GM11168 (cell line): ENCODE data around the gene B3GALT6.

ENCODE experiments used
- in situ Hi-C: fragments of 300-500 bp; cut with MboI; formaldehyde crosslinking; loops from one replicate; pipeline ENCODE4 v1.12.0; 2022; ENCODE audit warnings: low sequenced_read_pairs; ENCODE audit not compliant: unreplicated experiment

B3GALT6 gene

GRCh38 chr1:1215080-1215676 lies 16.9 kb upstream of the B3GALT6 start:
- in situ Hi-C loops, result no loop called here

DNA sequence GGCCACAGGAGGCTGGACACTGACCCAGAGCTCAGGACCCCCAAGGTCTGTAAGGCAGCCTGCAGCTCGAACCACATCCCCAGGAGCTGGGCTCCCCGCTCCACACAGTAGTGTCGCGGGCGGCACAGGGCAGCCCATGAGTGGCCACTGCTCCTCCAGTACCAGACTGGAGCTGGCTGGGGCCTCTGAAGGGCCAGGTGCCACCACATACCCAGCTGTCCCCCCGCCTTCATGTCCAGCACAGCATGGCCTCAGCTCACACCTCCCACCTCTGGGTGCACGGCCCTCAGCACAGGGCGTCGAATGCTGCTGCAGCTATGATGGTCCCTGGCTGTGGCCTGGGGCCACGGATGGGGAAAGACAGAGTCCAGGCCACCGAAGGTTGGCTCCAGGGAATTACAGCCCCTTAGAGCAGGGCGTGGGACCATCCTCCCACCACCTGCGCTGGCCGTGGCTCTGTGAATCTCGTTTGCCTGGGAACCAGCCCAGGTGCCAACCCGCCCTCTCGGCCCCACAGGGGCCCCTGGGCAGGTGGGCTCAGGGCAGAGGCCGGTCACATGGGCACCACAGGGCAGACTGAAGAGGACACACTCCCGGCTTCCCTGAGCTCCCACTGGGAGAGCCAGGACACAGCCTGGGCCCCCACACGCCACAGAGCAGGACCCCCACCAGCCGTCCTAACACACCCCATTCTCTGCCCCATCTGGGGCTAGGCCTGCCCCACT lies 16.0 kb upstream of the B3GALT6 start:
- in situ Hi-C loops, result no loop called here

DNA sequence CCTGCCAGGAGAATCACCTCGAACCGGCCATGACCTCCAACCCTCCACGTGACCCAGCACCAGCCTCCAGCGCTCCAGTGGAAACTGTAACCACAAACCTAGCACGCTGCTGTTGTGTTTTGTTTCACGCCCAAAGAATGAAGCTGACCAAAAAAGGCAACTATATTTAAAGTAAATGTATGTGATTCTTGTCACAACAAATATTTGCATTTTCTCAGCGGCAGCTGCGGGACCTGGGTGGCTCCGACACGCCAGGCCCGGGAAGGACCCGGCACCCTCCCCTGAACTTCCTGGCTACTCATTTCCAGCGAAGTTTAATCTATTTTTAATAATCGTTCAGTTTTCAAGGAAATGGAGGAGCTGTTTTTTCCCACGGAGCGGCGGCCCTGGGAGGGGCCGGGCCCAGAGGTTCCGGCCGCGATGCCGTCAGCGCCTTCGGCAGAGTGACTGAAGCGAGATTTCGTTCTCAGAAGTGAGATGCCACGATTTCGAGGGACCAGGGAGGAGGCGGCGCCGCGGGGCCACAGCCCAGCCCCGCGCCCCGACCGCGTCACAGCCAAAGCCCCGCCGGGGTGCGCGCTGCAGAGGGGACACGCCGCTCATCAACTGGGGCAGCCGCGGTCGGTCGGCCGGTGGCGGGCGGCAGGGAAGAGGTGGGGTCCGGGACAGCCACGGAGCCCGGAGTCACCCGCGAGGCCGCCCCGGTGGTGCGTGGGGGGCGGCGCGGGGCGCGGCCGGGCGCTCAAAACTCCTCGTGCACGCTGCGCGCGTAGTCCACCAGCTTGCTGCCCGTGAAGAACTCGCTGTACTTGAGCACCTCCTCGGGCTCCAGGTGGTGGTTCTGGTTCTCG lies 15.0 kb upstream of the B3GALT6 start:
- in situ Hi-C loops, result no loop called here

DNA sequence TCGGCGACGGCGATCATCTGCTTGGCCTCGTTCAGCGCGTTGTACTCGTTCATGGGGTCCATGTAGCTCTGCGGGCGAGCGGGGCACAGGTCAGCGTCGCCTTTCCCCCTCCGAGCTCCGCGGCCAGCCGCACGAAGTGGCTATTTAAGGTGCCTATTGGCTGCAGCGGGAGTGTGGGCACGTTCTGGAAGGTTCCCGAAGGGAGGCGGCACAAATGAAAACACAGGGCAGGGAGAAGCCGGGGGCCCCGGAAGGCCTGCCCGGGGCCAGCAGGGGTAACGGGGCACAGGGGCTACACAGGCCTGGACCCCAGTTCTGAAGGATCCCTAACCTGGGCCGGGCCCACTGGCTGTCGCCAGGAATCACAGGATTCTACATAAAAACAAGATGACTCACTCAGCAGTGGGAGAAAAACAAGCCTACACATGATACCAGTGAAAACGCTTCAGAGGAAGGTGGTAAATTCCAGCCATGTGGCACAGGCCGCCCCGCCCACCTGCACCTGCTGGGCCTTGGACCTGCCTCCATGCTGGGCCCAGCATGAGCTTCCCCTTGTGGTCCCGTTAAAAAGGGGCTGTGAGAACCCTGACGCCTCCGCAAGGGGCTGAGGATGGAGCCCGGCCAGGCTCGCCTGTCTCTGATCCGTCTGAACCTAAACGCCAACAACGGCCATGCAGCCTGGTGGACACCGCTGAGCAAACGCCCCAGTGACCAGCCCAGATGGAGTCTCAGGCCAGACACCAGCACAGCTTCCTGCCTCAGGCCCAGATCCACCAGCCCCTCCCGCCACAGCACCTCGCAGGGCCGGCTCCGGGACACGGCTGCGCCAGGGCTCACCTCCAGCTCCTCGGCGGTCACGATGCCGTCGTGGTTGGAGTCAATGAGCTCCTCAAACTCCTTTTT lies 14.2 kb upstream of the B3GALT6 start:
- in situ Hi-C loops, result no loop called here

GRCh38 chr1:1218524-1219200 lies 13.4 kb upstream of the B3GALT6 start:
- in situ Hi-C loops, result no loop called here

DNA sequence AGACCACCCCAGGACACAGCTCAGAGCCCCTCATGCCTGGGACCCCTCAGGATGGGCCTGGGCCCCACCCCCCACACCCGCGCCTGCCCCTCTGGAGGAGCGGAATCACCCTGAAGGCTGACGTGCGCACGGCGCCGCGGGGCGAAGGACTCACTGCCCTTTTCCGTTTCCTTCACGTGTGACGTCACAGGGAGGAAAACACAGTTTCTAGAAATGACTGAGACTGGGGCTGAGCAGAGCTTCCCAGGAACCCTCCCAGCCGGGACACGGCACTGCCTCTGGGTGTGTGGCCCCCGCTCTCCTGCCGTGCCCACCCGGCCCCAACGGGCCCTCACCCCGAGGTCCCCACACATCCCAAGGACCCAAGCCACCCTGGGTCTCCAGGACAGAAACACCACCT lies 12.7 kb upstream of the B3GALT6 start:
- in situ Hi-C loops, result no loop called here

DNA sequence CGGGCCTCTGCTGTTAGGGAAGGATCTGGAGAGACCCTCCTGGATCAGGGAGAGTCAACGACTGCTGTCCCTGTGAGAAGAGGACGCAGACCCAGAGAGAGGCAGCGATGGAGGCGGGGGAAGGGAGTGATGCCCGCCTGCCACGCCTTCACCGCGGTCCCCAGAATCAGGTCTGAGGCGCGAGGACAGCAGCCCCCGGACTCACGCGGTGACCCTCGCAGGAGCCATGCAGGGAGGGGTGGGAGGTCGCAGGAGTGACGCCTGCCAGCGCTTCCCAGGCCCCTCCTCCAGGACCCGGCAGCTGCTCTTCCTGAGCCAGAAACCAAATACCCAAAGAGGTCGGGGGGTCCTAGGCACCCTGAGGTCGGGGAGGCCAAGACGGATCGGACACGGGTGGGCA lies 11.8 kb upstream of the B3GALT6 start:
- in situ Hi-C loops, result no loop called here

DNA sequence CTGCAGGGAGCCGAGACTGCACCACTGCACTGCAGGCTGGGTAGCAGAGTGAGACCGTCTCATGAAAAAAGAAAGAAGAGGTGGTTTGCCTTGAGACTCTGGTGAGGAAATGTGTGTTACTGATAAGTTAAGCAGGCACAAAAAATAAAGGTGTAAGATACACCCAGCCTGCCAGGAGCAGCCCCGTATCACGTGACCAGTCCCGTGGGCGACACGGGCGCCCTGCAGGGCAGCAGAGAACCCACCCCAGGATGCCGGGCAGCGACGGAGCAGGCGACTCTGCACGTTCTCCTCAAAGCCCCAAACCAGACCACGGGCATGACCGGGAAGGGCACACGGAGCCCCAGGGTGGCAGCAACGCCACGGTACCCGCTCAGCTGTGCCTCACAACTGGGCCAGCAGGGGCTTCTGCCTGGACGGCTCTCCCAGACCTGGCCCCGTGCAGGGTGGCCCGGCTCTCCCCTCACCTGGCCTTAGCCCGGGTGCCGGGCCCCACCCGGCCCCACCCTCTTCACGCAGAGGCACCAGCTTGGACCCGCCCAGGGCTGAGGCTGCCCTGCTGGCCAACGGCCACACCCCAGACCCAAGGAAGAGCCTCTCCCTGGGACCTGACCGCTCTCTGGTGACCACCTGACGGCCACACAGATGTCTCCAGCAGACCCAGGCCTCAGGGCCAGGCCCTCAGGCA lies 10.0 kb upstream of the B3GALT6 start:
- in situ Hi-C loops, result no loop called here

GRCh38 chr1:1222575-1223225 lies 9.3 kb upstream of the B3GALT6 start:
- in situ Hi-C loops, result no loop called here

DNA sequence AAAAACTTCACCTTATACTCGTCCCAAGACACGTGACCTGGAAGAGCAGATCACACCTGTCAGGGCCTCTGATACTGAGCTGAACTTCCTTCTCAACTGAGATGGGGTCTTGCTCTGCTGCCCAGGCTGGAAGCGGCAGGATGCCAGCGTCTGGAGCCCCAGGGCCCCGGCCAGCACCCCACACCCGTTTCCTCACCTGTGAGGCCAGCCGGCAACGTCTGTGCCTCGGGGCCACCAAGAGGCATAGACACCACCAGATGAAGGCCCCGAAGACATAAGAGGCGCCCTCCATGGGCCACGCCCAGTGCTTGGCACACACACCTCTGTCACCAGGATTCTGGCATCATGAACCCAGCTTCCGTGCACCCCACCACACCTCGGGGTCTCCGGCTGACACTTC lies 8.7 kb upstream of the B3GALT6 start:
- in situ Hi-C loops, result no loop called here

GRCh38 chr1:1223891-1224290 lies 8.1 kb upstream of the B3GALT6 start:
- in situ Hi-C loops, result no loop called here

DNA sequence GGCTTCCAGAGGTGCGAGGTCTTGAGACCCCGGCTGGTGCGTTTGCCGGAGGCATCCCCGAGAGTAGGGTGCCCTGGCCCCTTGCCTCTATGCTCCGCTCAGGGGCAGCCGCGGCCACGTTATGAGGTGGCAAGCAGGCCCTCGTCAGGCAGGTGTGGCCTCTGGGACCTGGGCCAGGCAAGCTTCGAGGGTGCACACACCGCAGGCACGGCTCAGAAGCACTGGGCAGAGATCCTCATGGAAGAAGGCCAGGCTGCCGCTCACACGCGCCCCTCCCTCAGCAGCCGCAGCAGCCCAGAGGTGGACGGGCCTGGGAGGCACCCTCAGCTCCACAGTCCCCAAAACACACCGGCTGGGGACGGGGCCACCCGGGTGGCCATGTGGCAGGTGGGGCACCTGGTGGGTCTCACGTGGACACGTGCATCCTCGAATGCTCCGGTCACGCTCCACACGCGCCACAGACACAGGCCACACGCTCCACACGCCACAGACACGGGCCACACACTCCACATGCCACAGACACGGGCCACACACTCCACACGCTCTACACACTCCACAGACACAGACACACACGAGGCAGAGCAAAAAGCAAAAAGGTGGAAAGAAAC lies 6.7 kb upstream of the B3GALT6 start:
- in situ Hi-C loops, result no loop called here

GRCh38 chr1:1225913-1226312 lies 6.1 kb upstream of the B3GALT6 start:
- in situ Hi-C loops, result no loop called here

GRCh38 chr1:1226566-1227362 lies 5.3 kb upstream of the B3GALT6 start:
- in situ Hi-C loops, result no loop called here

DNA sequence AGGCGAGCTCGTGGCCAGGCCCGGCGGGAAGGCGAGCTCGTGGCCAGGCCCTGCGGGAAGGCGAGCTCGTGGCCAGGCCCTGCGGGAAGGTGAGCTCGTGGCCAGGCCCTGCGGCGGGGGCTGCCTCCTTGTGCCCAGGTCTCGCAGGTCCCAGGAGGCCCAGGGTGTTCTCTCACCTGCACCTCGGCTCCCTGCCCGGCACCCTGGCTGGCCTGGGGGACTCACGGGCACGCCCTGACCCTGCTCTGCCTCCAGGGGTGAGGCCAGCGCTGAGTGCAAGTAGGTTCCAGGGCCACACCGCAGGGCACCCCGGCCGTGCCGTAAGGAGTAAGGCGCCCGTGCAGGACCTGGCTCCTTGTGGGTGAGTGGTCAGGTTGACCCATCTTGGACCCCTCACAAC lies 4.7 kb upstream of the B3GALT6 start:
- in situ Hi-C loops, result no loop called here

- in situ Hi-C loops, result no loop called here
These were observed 3.9 kb upstream of the B3GALT6 start for GRCh38 chr1:1228187-1228586.

DNA sequence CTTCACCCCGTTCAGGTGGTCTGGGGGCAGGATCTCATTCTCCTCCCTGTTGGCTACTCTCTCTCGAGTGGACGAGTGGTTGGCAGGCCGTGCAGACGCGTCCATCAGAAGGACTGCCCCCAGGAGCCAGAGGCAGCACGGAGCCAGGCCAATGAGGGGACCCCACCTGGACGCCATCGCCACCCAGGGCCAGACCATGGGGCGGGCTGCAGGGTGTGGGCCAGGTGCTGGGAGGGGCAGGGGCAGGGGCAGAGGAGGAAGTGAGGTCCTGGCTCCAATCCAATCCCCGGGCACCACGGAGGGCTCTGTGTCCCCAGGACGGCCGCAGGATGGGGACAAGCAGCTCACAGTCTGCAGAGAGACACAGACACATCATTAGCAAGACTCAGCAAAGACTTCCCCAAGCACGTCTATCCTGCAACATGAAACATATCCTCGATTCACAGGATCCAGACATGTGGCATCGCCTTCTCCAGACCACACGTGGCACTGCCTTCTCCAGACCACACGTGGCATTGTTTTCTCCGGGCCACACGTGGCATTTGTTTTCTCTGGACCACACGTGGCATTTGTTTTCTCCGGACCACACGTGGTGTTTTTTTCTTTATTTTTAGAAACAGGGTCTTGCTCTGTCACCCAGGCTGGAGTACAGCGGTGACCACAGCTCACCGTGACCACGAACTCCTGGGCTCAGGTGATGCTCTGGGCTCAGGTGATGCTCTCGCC lies 3.3 kb upstream of the B3GALT6 start:
- in situ Hi-C loops, result no loop called here
